Caki2 (cell line): Measurements from ENCODE around the gene DNAJC2. TPM values are rescaled to one million over a fixed set of nuclear protein-coding genes. Genes with fewer than 3 reads are reported as not detected.
A peak's percentile ranks its signal among the peaks of the same experiment; 100 is the strongest.

ENCODE experiments used
- DNase-seq: peaks from one replicate; pipeline ENCODE4 v3.0.0-alpha.2; 2015; ENCODE audit warnings: low read depth
- in situ Hi-C: cut with HindIII; loops from 2 replicates; pipeline ENCODE4 v1.10.0; 2016; ENCODE audit warnings: low sequenced_read_pairs, low pct_unique_long_range_greater_than_20kb, mixed read lengths
- total RNA-seq: library from RNA; depleted of rRNA; stranded (reverse); fragments of >200 nt; shearing (Covaris generic); gene quantifications from 2 replicates; pipeline ENCODE4 v1.2.3, GENCODE V29; 2014; ENCODE audit warnings: low replicate concordance; rRNA removed

Gene DNAJC2, protein sequence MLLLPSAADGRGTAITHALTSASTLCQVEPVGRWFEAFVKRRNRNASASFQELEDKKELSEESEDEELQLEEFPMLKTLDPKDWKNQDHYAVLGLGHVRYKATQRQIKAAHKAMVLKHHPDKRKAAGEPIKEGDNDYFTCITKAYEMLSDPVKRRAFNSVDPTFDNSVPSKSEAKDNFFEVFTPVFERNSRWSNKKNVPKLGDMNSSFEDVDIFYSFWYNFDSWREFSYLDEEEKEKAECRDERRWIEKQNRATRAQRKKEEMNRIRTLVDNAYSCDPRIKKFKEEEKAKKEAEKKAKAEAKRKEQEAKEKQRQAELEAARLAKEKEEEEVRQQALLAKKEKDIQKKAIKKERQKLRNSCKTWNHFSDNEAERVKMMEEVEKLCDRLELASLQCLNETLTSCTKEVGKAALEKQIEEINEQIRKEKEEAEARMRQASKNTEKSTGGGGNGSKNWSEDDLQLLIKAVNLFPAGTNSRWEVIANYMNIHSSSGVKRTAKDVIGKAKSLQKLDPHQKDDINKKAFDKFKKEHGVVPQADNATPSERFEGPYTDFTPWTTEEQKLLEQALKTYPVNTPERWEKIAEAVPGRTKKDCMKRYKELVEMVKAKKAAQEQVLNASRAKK
- total RNA-seq: 17.0 and 17.8 TPM in 2 replicates

DNA sequence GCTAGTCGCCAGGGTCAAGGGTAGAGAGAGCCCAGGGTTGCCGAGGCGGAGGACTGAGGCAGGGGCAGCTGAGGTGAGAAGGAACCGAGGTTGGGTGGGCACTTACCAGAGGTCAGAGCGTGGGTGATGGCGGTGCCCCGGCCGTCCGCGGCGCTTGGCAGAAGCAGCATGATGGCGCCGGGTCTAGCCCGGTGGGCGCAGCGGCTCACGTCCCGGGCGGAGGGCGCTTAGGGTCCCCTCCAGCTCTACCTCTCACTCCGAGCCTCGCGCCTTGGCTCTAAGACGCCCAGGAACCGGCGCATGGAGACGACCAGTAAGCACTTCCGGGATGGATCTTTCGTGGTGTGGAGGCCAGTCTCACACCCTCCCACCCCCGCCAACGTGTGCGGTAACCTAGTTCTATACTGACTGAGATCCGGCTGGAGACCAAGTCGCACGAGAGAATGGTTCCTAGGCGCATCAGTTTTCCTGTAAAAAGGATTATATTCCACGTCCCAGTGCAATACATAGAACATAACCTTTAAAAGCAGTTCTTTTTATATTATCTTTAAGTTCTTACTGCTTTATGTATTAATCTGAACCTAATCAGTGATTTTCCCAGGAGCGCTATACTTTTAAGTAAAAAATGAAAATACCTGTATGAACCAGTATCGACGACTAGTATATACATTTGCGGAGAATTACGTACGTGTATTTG lies at the start of gene DNAJC2:
Gene DNAJC2, minus strand, starts transcription at position 315 of the 697 bp plus-strand sequence. Its CDS starts 145 bp downstream, at position 170.
- peak; percentile 76 for DNase-seq
- in situ Hi-C loops: no loop called here

DNA sequence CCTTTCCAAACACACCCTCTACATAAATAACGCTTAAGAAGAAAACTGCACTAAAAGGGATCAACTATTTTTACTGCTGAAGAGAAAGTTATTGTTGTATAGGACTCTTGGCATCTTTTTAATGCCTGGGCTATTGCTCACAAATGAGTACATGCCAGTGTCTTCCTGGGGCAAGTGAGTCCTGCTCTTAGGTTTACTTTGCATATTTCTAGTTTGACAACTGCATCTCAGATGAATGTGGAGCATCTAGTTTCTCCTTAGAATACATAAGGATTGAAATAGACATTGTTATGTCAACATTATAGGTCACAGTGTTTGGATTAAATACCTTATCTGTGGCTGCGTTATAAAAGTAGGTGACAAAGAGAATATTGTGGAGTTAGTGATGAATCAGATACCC lies 47.4 kb upstream of the DNAJC2 start:
- DNase-seq: no peak
- in situ Hi-C loops: no loop called here

DNA sequence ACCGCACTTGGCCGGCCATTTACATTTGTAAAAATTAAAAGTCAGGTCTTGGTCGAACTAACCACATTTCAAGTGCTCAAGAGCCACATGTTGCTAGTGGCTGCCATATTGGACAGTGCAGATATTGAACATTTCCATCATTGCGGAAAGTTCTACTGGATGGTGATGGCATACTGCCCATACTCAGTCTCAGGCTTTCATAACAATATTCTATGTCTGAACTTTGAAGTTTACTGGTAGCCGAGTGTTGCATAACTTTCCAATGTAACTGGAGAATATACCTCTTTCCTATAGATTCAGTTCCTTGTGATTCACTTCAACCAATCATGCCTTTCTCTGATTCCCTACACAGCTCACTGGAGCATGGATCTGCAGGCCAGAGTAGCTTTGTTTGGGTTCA lies 46.6 kb upstream of the DNAJC2 start:
- in situ Hi-C loops: no loop called here
- no peak for DNase-seq

DNA sequence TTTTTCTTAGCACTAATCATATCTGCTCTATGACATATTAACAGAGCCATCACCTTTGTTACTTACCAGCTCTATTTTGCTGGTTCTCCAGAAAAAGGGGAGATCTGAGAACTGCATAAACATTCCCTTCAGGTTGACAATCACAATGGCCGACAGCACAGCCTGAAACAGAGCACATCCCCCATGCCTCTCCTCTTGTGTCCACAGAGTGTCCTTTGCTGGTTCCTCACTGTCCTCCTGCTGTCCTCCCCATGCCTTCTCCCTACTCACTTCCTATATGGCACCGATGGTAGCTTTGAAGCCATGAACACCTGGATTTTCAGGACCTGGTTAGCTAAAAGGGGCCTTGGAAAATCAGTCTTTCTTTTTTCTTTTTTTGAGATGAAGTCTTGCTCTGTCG lies 44.7 kb upstream of the DNAJC2 start:
- in situ Hi-C loops: no loop called here
- no peak for DNase-seq

GRCh38 chr7:103388469-103389140 lies 44.0 kb upstream of the DNAJC2 start:
- in situ Hi-C loops: no loop called here
- DNase-seq: no peak

GRCh38 chr7:103387242-103387641 lies 42.7 kb upstream of the DNAJC2 start:
- no peak for DNase-seq
- in situ Hi-C loops: no loop called here

DNA sequence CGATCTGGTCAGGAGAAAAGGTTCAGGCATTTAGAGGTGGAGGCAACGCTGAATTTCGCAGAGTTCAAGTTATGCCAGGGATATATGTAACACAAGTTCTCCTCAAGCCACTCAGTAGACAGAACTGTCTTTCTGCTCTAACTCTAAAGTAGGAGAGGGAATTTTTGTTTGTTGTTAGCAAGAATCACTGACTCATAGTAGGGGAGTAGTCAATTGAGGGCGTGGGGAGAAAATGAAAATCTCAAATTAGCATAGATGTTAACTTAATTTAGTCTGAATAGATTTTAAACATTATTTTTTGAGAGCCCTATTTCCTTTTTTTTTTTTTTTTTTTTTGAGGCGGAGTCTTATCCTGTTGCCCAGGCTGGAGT lies 37.5 kb upstream of the DNAJC2 start:
- DNase-seq: no peak
- in situ Hi-C loops: no loop called here

DNA sequence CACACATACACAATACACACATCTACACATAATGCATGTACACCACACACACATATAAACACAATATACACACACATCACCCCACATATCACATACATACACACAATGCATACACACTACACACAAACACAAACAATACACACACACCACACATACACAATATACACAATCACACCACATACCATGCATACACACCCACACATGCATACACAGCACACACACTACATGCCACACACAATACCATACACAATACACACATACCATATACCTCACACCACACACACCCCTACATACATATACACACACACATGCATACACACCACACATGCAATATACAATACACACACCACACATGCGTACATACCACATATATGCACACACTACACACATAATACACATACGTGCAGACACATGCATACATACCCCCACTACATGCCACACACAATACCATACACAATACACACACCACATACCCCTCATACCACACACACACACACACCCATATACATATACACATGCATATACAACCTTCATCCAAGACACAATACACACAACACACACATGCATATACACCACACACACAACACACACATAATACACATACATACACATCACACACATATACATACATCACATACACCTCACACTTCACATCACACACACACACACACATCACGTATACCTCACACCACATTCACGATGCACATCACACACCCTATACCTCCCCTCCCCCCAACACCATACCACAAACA lies 36.9 kb upstream of the DNAJC2 start:
- DNase-seq: no peak
- in situ Hi-C loops: no loop called here

DNA sequence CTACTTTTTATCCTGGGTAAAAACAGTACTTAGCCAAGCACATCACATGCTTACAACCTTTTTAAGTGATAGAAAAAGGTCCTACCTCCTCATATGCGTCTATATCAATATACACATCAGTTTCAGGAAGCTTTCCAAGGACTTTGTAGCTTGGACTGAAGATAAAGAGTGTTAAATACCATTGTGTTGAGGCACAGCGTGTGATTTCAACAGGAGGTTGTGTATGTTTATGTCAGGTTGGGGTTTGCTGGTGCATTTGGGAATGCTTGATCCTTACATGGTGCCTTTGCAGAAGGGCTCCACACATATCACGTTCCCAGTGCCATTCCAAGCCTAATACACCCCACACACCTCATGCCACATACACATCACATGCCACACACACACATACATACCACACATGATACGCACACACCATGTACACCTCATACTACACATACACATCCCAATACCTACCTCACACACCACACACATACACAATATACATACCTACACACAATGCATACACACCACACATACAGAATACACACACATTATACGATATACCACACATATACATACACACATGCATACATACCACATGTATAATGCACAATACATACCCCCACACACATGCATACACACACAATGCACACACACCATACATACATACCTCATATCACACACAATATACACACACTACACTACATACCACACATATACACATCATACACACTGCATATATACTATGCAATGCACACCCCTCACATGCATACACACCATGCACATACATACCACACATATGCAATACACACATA lies 36.0 kb upstream of the DNAJC2 start:
- in situ Hi-C loops: no loop called here
- DNase-seq: no peak

DNA sequence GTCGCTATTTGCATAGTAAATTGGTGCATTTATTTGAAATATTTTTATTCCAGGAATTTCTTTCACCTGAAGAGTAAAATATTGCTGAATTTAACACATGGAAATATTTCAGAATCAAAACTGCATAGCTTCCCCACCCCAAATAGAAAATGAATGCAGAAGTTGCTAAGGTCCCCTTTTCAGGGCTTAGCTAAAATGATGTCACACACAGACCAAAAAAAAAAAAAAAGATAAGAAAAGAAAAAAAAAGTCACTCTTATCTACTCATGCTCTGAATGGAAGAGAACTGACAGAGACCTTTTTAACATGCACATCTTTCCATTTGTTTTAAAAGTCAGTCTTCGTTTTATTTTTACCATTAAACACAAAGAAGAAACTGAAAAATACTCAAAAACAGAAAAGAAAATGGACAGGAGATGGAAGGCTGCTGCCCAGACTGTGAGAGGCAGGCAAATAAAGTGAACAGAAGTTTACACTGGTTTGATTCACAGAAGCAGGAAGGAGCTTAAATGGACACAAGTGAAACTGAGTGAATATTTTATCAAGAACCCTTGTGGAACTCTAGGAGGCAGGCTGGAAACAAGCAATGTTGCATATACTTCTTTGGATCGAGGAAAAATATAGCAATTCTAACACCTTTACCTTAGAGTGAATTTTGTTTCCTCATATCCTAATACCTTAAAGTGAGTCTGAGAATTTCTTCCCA lies 34.9 kb upstream of the DNAJC2 start:
- in situ Hi-C loops: no loop called here

DNA sequence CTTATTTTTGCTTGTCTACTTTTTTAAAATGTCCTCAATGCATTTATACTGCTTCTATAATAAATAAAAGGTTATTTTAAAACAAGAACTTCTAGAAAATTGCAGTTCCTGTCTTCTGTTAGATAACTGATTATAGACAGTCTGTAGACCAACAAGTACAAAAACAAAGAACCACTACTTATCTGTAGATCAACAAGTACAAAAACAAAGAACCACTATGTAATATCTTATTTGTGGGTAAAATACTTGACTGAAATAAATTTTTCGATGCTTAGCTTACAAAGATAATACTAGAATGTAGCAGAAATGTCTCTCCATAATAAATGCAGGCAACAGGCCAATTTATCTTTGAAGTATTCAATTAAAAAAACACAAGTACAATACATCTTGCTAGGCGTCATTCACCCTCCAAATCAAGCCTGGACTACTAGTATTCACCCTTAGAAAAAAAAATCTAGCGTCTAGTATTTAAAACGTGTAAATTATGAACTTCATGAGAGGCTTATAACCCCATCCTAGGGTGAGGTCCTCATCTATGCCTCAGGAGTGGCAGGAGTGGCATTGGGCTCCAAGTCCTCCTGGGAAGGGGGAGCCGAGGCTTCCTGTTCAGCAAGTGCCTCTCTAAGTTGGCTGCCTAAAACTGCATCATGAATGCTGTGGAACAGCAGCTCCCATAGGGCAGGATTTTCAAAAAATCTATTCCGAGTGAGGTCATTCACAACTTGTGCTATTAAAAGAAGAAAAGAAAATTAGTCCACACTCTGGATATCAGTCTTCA lies 29.5 kb upstream of the DNAJC2 start:
- no peak for DNase-seq
- in situ Hi-C loops: no loop called here

More for the DNA sequence above, 34.9 kb upstream of the DNAJC2 start:
- DNase-seq: no peak

DNA sequence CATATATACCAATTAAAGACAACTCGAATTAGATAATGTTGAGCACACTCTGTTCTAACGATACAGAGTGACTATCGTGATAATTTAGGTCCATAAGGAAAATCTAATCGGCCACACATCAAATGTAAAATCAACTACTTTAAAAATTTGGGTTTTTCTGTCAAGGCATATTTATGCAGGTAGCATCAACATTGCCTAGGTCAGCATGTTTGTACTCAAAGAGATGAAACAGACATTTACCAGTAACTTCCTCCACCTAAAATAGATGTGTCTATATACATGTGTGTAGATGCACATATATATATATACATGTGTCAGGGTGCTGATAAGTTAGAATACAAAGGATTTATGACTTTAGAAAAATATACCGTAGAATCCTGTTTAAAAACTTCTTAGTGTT lies 24.9 kb upstream of the DNAJC2 start:
- no peak for DNase-seq
- in situ Hi-C loops: no loop called here

- in situ Hi-C loops: no loop called here
Observed at GRCh38 chr7:103349805-103350204, 5.2 kb upstream of the DNAJC2 start.

GRCh38 chr7:103348959-103349358 lies 4.4 kb upstream of the DNAJC2 start:
- in situ Hi-C loops: no loop called here
- no peak for DNase-seq

More at GRCh38 chr7:103349805-103350204, 5.2 kb upstream of the DNAJC2 start:
- no peak for DNase-seq

- in situ Hi-C loops: no loop called here
- DNase-seq: no peak
Observed at GRCh38 chr7:103348452-103348851, 3.9 kb upstream of the DNAJC2 start.
